HG03060 (cell line): ENCODE measurements around the gene STX8.

Experiments used
- ATAC-seq: cut with Tn5 transposase; IDR thresholded peaks from one replicate; pipeline ENCODE4 v1.9.1; 2021; ENCODE audit warnings: low read depth, moderate number of reproducible peaks; ENCODE audit not compliant: unreplicated experiment

STX8 gene

GRCh38 chr17:9512323-9513168 lies 63.1 kb downstream of the STX8 start:
- ATAC-seq: no peak

GRCh38 chr17:9509236-9509816 lies 66.3 kb downstream of the STX8 start:
- no peak for ATAC-seq

- no peak for ATAC-seq
These were observed 76.6 kb downstream of the STX8 start for GRCh38 chr17:9499041-9499440.

GRCh38 chr17:9498490-9498889 lies 77.1 kb downstream of the STX8 start:
- no peak for ATAC-seq

- ATAC-seq: no peak
These were observed 87.1 kb downstream of the STX8 start for GRCh38 chr17:9488556-9488955.

GRCh38 chr17:9487406-9487805 lies 88.2 kb downstream of the STX8 start:
- no peak for ATAC-seq

GRCh38 chr17:9484789-9485188 lies 90.8 kb downstream of the STX8 start:
- ATAC-seq: no peak

GRCh38 chr17:9479964-9480363 lies 95.7 kb downstream of the STX8 start:
- ATAC-seq: no peak

GRCh38 chr17:9478889-9479288 lies 96.7 kb downstream of the STX8 start:
- ATAC-seq: no peak

- ATAC-seq: no peak
These were observed 100.4 kb downstream of the STX8 start for GRCh38 chr17:9475101-9475658.

GRCh38 chr17:9473711-9474110 lies 101.9 kb downstream of the STX8 start:
- no peak for ATAC-seq

- ATAC-seq: no peak
These were observed 103.1 kb downstream of the STX8 start for GRCh38 chr17:9472541-9472940.

- no peak for ATAC-seq
These were observed 103.5 kb downstream of the STX8 start for GRCh38 chr17:9472094-9472493.

GRCh38 chr17:9470171-9470570 lies 105.4 kb downstream of the STX8 start:
- ATAC-seq: no peak

GRCh38 chr17:9468937-9469336 lies 106.7 kb downstream of the STX8 start:
- ATAC-seq: no peak

GRCh38 chr17:9468532-9468931 lies 107.1 kb downstream of the STX8 start:
- ATAC-seq: no peak

- no peak for ATAC-seq
These were observed 108.1 kb downstream of the STX8 start for GRCh38 chr17:9467518-9467917.

GRCh38 chr17:9465210-9465921 lies 110.3 kb downstream of the STX8 start:
- no peak for ATAC-seq

GRCh38 chr17:9457005-9457404 lies 118.6 kb downstream of the STX8 start:
- no peak for ATAC-seq

GRCh38 chr17:9456330-9456729 lies 119.3 kb downstream of the STX8 start:
- ATAC-seq: no peak

- ATAC-seq: no peak
These were observed 123.7 kb downstream of the STX8 start for GRCh38 chr17:9451934-9452333.
